Tibial nerve (tissue), 4 donors: ENCODE data around the gene NUP214. TPM values are rescaled to one million over a fixed set of nuclear protein-coding genes. Genes with fewer than 3 reads are reported as not detected.
A peak's percentile ranks its signal among the peaks of the same experiment; 100 is the strongest.

ENCODE experiments used
- DNase-seq, 2 donors: peaks; one replicate each; pipeline ENCODE4 v3.0.0-alpha.2; 2019; ENCODE audit warnings: low spot score in 2 of 2
- H3K27ac ChIP-seq, 4 donors: fragments of 200-600 bp; sonication (generic) in 3 of 4; one replicate each; pipeline ENCODE4 v1.5.1; 2017 to 2019; ENCODE audit warnings: mild to moderate bottlenecking in 1 of 4
- H3K27me3 ChIP-seq, 2 donors: fragments of 200-600 bp; sonication (generic) in 1 of 2; one replicate each; pipeline versions ENCODE4 v1.5.1 to v1.6.0; 2017 to 2019
- H3K36me3 ChIP-seq, 3 donors: fragments of 200-600 bp; sonication (generic); one replicate each; pipeline ENCODE4 v1.5.1; 2018 to 2019
- H3K4me1 ChIP-seq, 4 donors: fragments of 200-600 bp; sonication (generic) in 3 of 4; one replicate each; pipeline ENCODE4 v1.5.1; 2017 to 2019
- H3K4me3 ChIP-seq, 4 donors: fragments of 200-600 bp; sonication (generic) in 3 of 4; one replicate each; pipeline ENCODE4 v1.5.1; 2017 to 2019; ENCODE audit warnings: mild to moderate bottlenecking in 1 of 4, moderate library complexity in 1 of 4
- H3K9me3 ChIP-seq, 4 donors: fragments of 200-600 bp; sonication (generic) in 3 of 4; one replicate each; pipeline ENCODE4 v1.5.1; 2017 to 2019
- EP300 ChIP-seq, 2 donors: sonication (generic); formaldehyde crosslinking; IDR thresholded peaks; one replicate each; pipeline ENCODE4 v1.6.1; 2017; ENCODE audit warnings: antibody characterized with exemption in 2 of 2, mild to moderate bottlenecking in 1 of 2
- POLR2A ChIP-seq, 2 donors: fragments of 450-650 bp; IDR thresholded peaks; one replicate each; pipeline ENCODE4 v1.6.1; 2017; ENCODE audit warnings: antibody characterized with exemption in 2 of 2, mild to moderate bottlenecking in 2 of 2, moderate library complexity in 2 of 2
- WGBS, 2 donors: methylation state at CpG; one replicate each; pipeline ENCODE4 v1.1.5; 2018; 5-methylcytosine and 5-hydroxymethylcytosine counted together
- total RNA-seq, 4 donors: library from RNA; depleted of rRNA; stranded (reverse); fragments of >200 nt; gene quantifications; one replicate each; pipeline ENCODE4 v1.1.0, GENCODE V29; 2016
- TF ChIP-seq, protein P1 (sequence below), 5 experiments: fragments of 200-600 bp in 3 of 5; fragments of 450-650 bp in 2 of 5; sonication (generic) in 3 of 5; IDR thresholded peaks; one replicate each; pipeline ENCODE4 v1.5.1; 2016 to 2019; ENCODE audit warnings: antibody characterized with exemption in 5 of 5, mild to moderate bottlenecking in 3 of 5, moderate library complexity in 2 of 5

NUP214 gene
- total RNA-seq, 4 donors from 2014 or later: 39.8 to 94.2 (median 70.2) TPM

DNA sequence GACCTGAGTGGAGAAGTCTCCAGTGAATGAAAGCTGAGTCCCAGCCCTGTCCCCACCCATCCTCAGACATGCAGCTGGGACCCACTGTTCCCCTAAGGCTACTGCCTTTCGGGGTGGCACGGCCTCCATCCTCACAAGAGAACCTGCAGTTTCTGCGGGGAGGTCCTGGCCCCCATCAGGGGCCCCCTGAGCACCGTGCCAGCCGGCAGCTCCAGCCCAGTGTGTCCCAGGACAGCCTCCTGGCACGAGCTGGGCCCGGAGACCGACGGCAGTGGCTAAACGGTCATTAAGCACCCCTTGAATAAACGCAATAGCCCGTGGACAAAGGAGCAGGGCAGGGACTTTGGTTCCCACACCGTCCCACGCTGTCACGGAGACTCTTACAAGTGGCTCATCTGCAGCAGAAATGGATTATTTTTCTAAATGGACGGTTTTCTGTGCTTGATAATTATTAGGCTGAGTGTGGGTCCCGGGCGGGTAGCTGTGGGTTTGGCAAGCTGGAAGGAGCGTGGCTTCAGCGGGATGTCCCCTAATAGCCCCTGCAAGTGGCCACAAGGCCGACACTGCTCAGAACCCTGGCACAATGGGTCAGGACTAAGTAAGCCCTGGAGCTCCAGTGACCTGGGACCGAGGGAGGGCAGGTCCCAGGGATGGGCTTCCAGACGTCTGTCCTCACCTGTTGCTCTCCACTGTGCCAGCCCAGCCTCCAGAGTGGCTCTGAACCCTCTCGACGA is 133.5 kb downstream of the NUP214 start:
- no peaks in the 10 kb centered on the region for H3K9me3 ChIP-seq
- WGBS, 2 donors: 76 to 81% methylated on average over 24 to 25 of the region's 25 CpGs
- H3K4me1 ChIP-seq: peaks cover 0 to 35% (median 9%) of the 10 kb centered on the region in 4 donors
- peak overlapping the region in 1 of 4 donors; percentile 75 for H3K27ac ChIP-seq
- no peaks in the 10 kb centered on the region for H3K27me3 ChIP-seq
- H3K4me3 ChIP-seq: no peak overlapping the region
- DNase-seq: no peak
- TF ChIP-seq, protein P1, sequence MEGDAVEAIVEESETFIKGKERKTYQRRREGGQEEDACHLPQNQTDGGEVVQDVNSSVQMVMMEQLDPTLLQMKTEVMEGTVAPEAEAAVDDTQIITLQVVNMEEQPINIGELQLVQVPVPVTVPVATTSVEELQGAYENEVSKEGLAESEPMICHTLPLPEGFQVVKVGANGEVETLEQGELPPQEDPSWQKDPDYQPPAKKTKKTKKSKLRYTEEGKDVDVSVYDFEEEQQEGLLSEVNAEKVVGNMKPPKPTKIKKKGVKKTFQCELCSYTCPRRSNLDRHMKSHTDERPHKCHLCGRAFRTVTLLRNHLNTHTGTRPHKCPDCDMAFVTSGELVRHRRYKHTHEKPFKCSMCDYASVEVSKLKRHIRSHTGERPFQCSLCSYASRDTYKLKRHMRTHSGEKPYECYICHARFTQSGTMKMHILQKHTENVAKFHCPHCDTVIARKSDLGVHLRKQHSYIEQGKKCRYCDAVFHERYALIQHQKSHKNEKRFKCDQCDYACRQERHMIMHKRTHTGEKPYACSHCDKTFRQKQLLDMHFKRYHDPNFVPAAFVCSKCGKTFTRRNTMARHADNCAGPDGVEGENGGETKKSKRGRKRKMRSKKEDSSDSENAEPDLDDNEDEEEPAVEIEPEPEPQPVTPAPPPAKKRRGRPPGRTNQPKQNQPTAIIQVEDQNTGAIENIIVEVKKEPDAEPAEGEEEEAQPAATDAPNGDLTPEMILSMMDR (IDR thresholded peaks at IDR 0.05): no peak
- TF ChIP-seq EP300 (IDR thresholded peaks at IDR 0.05): no peak
- no peak for TF ChIP-seq POLR2A (IDR thresholded peaks at IDR 0.05)
- H3K36me3 ChIP-seq: peaks cover 0 to 23% (median 0%) of the 10 kb centered on the region in 3 donors

DNA sequence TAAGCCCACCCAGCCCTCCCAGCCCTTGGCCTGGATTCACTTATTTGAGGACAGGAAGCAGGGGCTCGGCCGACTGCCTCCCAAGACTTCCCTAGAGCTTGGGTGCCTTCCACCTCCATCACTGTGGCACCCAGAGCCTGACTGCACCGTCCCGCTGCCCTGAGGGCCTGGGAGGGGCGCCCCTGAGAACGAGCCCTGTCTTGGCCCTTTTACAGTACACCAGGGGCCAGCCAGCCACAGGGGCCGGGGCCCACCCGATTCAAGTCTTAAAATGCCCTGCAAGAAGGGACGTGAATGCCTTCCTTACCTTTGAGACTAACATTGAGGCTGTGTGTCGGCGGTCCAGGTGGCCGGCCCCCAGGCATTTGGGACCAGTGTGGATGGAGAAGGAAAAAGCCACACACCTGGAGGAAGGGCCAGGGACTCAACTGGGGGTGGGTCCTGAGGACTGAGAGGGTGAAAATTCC is 134.1 kb downstream of the NUP214 start:
- no peak overlapping the region for H3K4me3 ChIP-seq
- H3K36me3 ChIP-seq: peaks cover 0 to 23% (median 0%) of the 10 kb centered on the region in 3 donors
- H3K9me3 ChIP-seq: no peaks in the 10 kb centered on the region
- TF ChIP-seq, protein P1 (IDR thresholded peaks at IDR 0.05): no peak
- TF ChIP-seq POLR2A (IDR thresholded peaks at IDR 0.05) (no peak), EP300 (IDR thresholded peaks at IDR 0.05) (no peak)
- DNase-seq: no peak
- peaks cover 0 to 35% (median 9%) of the 10 kb centered on the region in 4 donors for H3K4me1 ChIP-seq
- H3K27ac ChIP-seq: no peak overlapping the region
- no peaks in the 10 kb centered on the region for H3K27me3 ChIP-seq
- WGBS, 2 donors: 88 to 90% methylated on average over 8 to 12 of the region's 12 CpGs

DNA sequence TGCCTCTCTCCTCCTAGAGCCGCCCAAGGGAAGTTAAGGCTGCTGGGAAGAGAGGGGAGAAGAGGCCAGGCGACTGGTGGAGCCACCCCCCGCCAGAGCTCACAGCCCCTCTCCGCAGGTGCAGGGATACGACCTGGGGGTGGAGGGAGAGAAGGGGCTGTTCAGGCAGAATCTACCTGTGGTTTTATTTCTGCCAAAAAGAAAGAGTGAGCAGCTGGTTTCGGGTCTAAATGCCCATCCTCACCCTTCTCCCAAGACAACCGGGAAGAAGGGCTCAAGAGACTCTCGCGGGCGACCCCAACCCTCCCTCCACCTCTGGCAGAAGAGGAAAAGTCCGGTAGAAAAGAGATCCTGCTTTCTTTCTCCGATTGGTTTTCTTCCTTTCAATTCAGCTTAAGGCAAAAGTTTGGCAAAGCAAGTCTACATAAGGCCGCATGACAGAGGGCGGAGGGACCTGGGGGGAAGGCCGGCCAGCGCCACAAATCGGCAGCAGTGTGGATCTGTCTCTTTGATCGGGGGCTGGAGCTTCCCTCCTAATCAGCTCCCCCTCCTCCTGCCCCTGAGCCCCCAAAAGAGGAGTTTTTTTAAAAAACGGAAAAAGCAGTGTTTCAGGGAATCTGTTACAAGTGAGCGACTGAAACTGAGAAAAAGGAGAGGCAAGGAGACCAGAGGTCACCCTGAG is 134.7 kb downstream of the NUP214 start:
- Histone ChIP-seq H3K27me3 (no peaks in the 10 kb centered on the region), H3K27ac (no peak overlapping the region), H3K4me3 (no peak overlapping the region), H3K4me1 (peaks cover 0 to 32% (median 9%) of the 10 kb centered on the region in 4 donors), H3K9me3 (no peaks in the 10 kb centered on the region), H3K36me3 (peaks cover 0 to 23% (median 0%) of the 10 kb centered on the region in 3 donors)
- DNase-seq: no peak
- no peak for TF ChIP-seq POLR2A (IDR thresholded peaks at IDR 0.05)
- TF ChIP-seq, protein P1 (IDR thresholded peaks at IDR 0.05): no peak
- TF ChIP-seq EP300 (IDR thresholded peaks at IDR 0.05): no peak
- 76 to 79% methylated on average over 20 of the region's 20 CpGs for WGBS, 2 donors

DNA sequence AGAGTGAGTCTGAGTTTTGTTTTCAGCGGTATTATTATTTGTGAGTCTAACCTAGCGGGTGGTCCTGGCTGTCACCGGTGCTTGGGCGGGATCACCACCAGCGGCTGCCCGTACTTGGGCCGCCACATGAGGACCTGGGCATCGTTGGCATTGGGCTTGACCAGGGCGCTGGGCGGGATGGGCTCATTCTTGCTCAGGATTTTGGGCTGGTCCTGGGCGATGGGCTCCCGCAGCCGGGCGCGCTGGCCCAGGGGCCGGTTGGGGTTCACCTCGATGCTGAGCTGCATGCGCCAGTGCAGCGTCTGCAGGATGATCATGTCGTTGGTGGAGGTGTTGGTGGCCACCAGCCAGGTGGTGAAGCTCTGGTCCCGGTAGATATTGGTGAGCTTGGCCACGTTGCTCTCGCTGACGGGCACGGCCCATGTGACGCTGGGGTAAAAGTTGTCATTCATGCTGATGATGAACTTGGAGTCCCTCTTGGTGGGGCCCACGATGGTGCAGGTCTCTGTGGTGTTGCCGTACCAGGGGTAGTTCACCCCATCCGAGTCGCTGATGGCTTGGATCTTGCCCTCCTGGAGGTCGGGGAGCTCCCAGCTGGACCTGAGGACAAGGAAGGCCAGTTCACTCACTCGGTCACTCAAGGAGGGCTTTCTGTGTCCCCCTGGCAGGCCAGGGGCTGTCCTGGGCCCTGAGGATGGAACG is 135.5 kb downstream of the NUP214 start:
- peaks cover 0 to 30% (median 8%) of the 10 kb centered on the region in 4 donors for H3K4me1 ChIP-seq
- no peaks in the 10 kb centered on the region for H3K27me3 ChIP-seq
- no peak for DNase-seq
- no peak overlapping the region for H3K27ac ChIP-seq
- no peaks in the 10 kb centered on the region for H3K9me3 ChIP-seq
- H3K36me3 ChIP-seq: peaks cover 0 to 23% (median 0%) of the 10 kb centered on the region in 3 donors
- no peak for TF ChIP-seq EP300 (IDR thresholded peaks at IDR 0.05)
- TF ChIP-seq, protein P1 (IDR thresholded peaks at IDR 0.05): no peak
- no peak for TF ChIP-seq POLR2A (IDR thresholded peaks at IDR 0.05)
- no peak overlapping the region for H3K4me3 ChIP-seq
- WGBS, 2 donors: 92 to 93% methylated on average over 19 to 26 of the region's 33 CpGs
